HG03135 (cell line): ENCODE results near the gene ASMT.
"Not testable (repeated sequence)": the region's sequence is repeated elsewhere in the genome, so short reads cannot be mapped to it uniquely, and the experiment has no call there.

ENCODE experiments used
- ATAC-seq: cut with Tn5 transposase; IDR thresholded peaks from one replicate; pipeline ENCODE4 v1.9.1; 2021; ENCODE audit warnings: mild to moderate bottlenecking, moderate library complexity; ENCODE audit not compliant: unreplicated experiment

The ASMT gene

GRCh38 chrX:1646009-1646408 is 31.1 kb downstream of the ASMT start:
- no peak for ATAC-seq

GRCh38 chrX:1649621-1650020 is 34.8 kb downstream of the ASMT start:
- ATAC-seq, result no peak

GRCh38 chrX:1652011-1652811 is 37.4 kb downstream of the ASMT start:
- not testable (repeated sequence) for ATAC-seq

GRCh38 chrX:1656379-1656778 is 41.5 kb downstream of the ASMT start:
- no peak for ATAC-seq

- peak; percentile 22 for ATAC-seq
These were observed 42.7 kb downstream of the ASMT start for GRCh38 chrX:1657367-1658070.

- ATAC-seq, result no peak
These were observed 43.2 kb downstream of the ASMT start for GRCh38 chrX:1658071-1658491.

GRCh38 chrX:1659664-1660461 is 45.0 kb downstream of the ASMT start:
- ATAC-seq, result no peak

GRCh38 chrX:1661048-1661921 is 46.4 kb downstream of the ASMT start:
- peak; percentile 93 for ATAC-seq

- no peak for ATAC-seq
These were observed 47.0 kb downstream of the ASMT start for GRCh38 chrX:1661922-1662221.

- no peak for ATAC-seq
These were observed 52.7 kb downstream of the ASMT start for GRCh38 chrX:1667566-1667965.

- no peak for ATAC-seq
These were observed 58.5 kb downstream of the ASMT start for GRCh38 chrX:1673337-1673736.

GRCh38 chrX:1676866-1677265 is 62.0 kb downstream of the ASMT start:
- ATAC-seq, result no peak

GRCh38 chrX:1679238-1679637 is 64.4 kb downstream of the ASMT start:
- ATAC-seq, result peak; percentile 57

- no peak for ATAC-seq
These were observed 66.6 kb downstream of the ASMT start for GRCh38 chrX:1681439-1681838.

- ATAC-seq, result not testable (repeated sequence)
These were observed 67.0 kb downstream of the ASMT start for GRCh38 chrX:1681856-1682255.

GRCh38 chrX:1682501-1682900 is 67.6 kb downstream of the ASMT start:
- ATAC-seq, result not testable (repeated sequence)

- not testable (repeated sequence) for ATAC-seq
These were observed 70.0 kb downstream of the ASMT start for GRCh38 chrX:1684883-1685282.

GRCh38 chrX:1685444-1685880 is 70.6 kb downstream of the ASMT start:
- ATAC-seq, result not testable (repeated sequence)

GRCh38 chrX:1686642-1687041 is 71.8 kb downstream of the ASMT start:
- ATAC-seq, result no peak
